H9 (cell line): ENCODE data around the gene TBC1D22A. TPM values are rescaled to one million over a fixed set of nuclear protein-coding genes. Genes with fewer than 3 reads are reported as not detected.

ENCODE experiments used
- DNase-seq: peaks from one replicate; pipeline ENCODE4 v3.0.0-alpha.2; 2017
- H2AFZ ChIP-seq: one replicate; pipeline ENCODE4 v1.6.1; 2013; ENCODE audit warnings: mild to moderate bottlenecking, low read length, control low read depth, moderate library complexity
- H2AK5ac ChIP-seq: 2 replicates; pipeline ENCODE4 v1.6.1; 2013; ENCODE audit warnings: low read length, control low read depth, mixed read lengths; ENCODE audit not compliant: insufficient read length
- H2BK120ac ChIP-seq: one replicate; pipeline ENCODE4 v1.6.1; 2013; ENCODE audit warnings: low read depth, mild to moderate bottlenecking, low read length, control low read depth, inconsistent platforms; ENCODE audit not compliant: poor library complexity, severe bottlenecking
- H2BK12ac ChIP-seq: 2 replicates; pipeline ENCODE4 v1.6.1; 2013; ENCODE audit warnings: low read length, control low read depth, mixed read lengths, low read depth; ENCODE audit not compliant: insufficient read length
- H2BK15ac ChIP-seq: 2 replicates; pipeline ENCODE4 v1.6.1; 2013; ENCODE audit warnings: low read depth, low read length, control low read depth
- H2BK20ac ChIP-seq: one replicate; pipeline ENCODE4 v1.6.1; 2013; ENCODE audit warnings: low read depth, mild to moderate bottlenecking, low read length, control low read depth, inconsistent platforms; ENCODE audit not compliant: poor library complexity, severe bottlenecking
- H2BK5ac ChIP-seq: 2 replicates; pipeline ENCODE4 v1.6.1; 2013; ENCODE audit warnings: low read length, control low read depth, mixed read lengths; ENCODE audit not compliant: insufficient read length
- H3K14ac ChIP-seq: 2 replicates; pipeline ENCODE4 v1.6.1; 2013; ENCODE audit warnings: low read length, control low read depth; ENCODE audit not compliant: insufficient read depth
- H3K18ac ChIP-seq: 2 replicates; pipeline ENCODE4 v1.6.1; 2013; ENCODE audit warnings: low read depth, mild to moderate bottlenecking, mixed read lengths, low read length, control low read depth; ENCODE audit not compliant: insufficient read length
- H3K23ac ChIP-seq: 2 replicates; pipeline ENCODE4 v1.6.1; 2013; ENCODE audit warnings: low read length, control low read depth, mixed read lengths, low read depth; ENCODE audit not compliant: insufficient read length
- H3K23me2 ChIP-seq: 2 replicates; pipeline ENCODE4 v1.6.1; 2013; ENCODE audit warnings: low read depth, mild to moderate bottlenecking, mixed read lengths, low read length, control low read depth; ENCODE audit not compliant: insufficient read length, poor library complexity, severe bottlenecking
- H3K27ac ChIP-seq: 2 replicates; pipeline ENCODE4 v1.5.1; 2013; ENCODE audit warnings: low read length, control low read depth, mixed read lengths, low read depth; ENCODE audit not compliant: insufficient read length
- H3K27me3 ChIP-seq: 2 replicates; pipeline ENCODE4 v1.6.1; 2013; ENCODE audit warnings: low read length, control low read depth, inconsistent platforms; ENCODE audit not compliant: insufficient read depth
- H3K4ac ChIP-seq: 2 replicates; pipeline ENCODE4 v1.6.1; 2013; ENCODE audit warnings: low read depth, mild to moderate bottlenecking, control low read depth, inconsistent platforms, low read length, moderate library complexity
- H3K4me1 ChIP-seq: 2 replicates; pipeline ENCODE4 v1.6.1; 2013; ENCODE audit warnings: low read length, control low read depth, inconsistent platforms; ENCODE audit not compliant: insufficient read depth
- H3K4me2 ChIP-seq: 2 replicates; pipeline ENCODE4 v1.6.1; 2013; ENCODE audit warnings: low read length, control low read depth, mixed read lengths; ENCODE audit not compliant: insufficient read length, insufficient read depth
- H3K56ac ChIP-seq: 2 replicates; pipeline ENCODE4 v1.6.1; 2013; ENCODE audit warnings: low read depth, mild to moderate bottlenecking, mixed read lengths, low read length, control low read depth; ENCODE audit not compliant: insufficient read length
- H3K79me1 ChIP-seq: 2 replicates; pipeline ENCODE4 v1.6.1; 2013; ENCODE audit warnings: low read depth, mild to moderate bottlenecking, moderate library complexity, low read length, control low read depth, inconsistent platforms; ENCODE audit not compliant: insufficient read depth, poor library complexity, severe bottlenecking
- H3K79me2 ChIP-seq: 2 replicates; pipeline ENCODE4 v1.6.1; 2013; ENCODE audit warnings: low read length, control low read depth, inconsistent platforms; ENCODE audit not compliant: insufficient read depth
- H3K9ac ChIP-seq: 2 replicates; pipeline ENCODE4 v1.6.1; 2013; ENCODE audit warnings: low read length, control low read depth, mixed read lengths; ENCODE audit not compliant: insufficient read length; ENCODE audit errors: extremely low read depth
- H3K9me3 ChIP-seq: one replicate; pipeline ENCODE4 v1.6.1; 2013; ENCODE audit warnings: low read depth, low read length, inconsistent platforms; ENCODE audit not compliant: control insufficient read depth
- H3T11ph ChIP-seq: one replicate; pipeline ENCODE4 v1.6.1; 2013; ENCODE audit warnings: mild to moderate bottlenecking, low read length, control low read depth, inconsistent platforms
- H4K20me1 ChIP-seq: one replicate; pipeline ENCODE4 v1.6.1; 2013; ENCODE audit not compliant: control insufficient read depth, insufficient read length, insufficient read depth
- H4K5ac ChIP-seq: 2 replicates; pipeline ENCODE4 v1.6.1; 2013; ENCODE audit warnings: low read depth, mild to moderate bottlenecking, mixed read lengths, low read length, control low read depth; ENCODE audit not compliant: insufficient read length
- H4K8ac ChIP-seq: replicated peaks from 2 replicates; pipeline ENCODE4 v1.6.1; 2013; ENCODE audit warnings: low read length, control low read depth, mixed read lengths, low read depth; ENCODE audit not compliant: insufficient read length
- H4K91ac ChIP-seq: 2 replicates; pipeline ENCODE4 v1.6.1; 2013; ENCODE audit warnings: low read depth, mild to moderate bottlenecking, moderate library complexity, mixed read lengths, low read length, control low read depth; ENCODE audit not compliant: insufficient read length
- H3K27ac Mint-ChIP-seq, 3 experiments: 2 replicates in 2 of 3; 3 replicates in 1 of 3; pipeline ENCODE4 v1.8.0; 2020 to 2021; ENCODE audit warnings: mixed read lengths in 3 of 3, mild to moderate bottlenecking in 1 of 3, moderate library complexity in 1 of 3
- H3K27me3 Mint-ChIP-seq: 2 replicates; pipeline ENCODE4 v1.8.0; 2021; ENCODE audit warnings: low read depth, mild to moderate bottlenecking, moderate library complexity, mixed read lengths
- H3K36me3 Mint-ChIP-seq, 3 experiments: 2 replicates in 2 of 3; 3 replicates in 1 of 3; pipeline ENCODE4 v1.8.0; 2020 to 2021; ENCODE audit warnings: low read depth in 3 of 3, mixed read lengths in 3 of 3; ENCODE audit not compliant: insufficient read depth in 1 of 3
- H3K4me1 Mint-ChIP-seq, 2 experiments: 2 replicates each; pipeline ENCODE4 v1.8.0; 2020; ENCODE audit warnings: mixed read lengths in 2 of 2
- H3K4me3 Mint-ChIP-seq, 2 experiments: 2 replicates in 1 of 2; 3 replicates in 1 of 2; pipeline ENCODE4 v1.8.0; 2020 to 2021; ENCODE audit warnings: mild to moderate bottlenecking in 2 of 2, mixed read lengths in 2 of 2, moderate library complexity in 1 of 2
- H3K9me3 Mint-ChIP-seq, 2 experiments: 2 replicates in 1 of 2; 3 replicates in 1 of 2; pipeline ENCODE4 v1.8.0; 2020; ENCODE audit warnings: mild to moderate bottlenecking in 2 of 2, mixed read lengths in 2 of 2, moderate library complexity in 1 of 2
- WGBS: extraction: QIAGEN DNeasy Blood & Tissue Kit; methylation state at CpG from one replicate; pipeline ENCODE4 v1.1.7; 2013; ENCODE audit warnings: missing lambda C conversion rate, low lambda C conversion rate, mixed read lengths; ENCODE audit not compliant: insufficient read length; ENCODE audit errors: extremely low coverage; 5-methylcytosine and 5-hydroxymethylcytosine counted together
- total RNA-seq: library from RNA; stranded (reverse); gene quantifications from 2 replicates; pipeline ENCODE4 v1.2.1, GENCODE V29; 2021
- TF ChIP-seq, protein P1 (sequence below): fragments of 200-600 bp; sonication (generic); conservative IDR thresholded peaks from 3 replicates; pipeline ENCODE4 v1.8.0; 2021; ENCODE audit warnings: antibody characterized with exemption, mild to moderate bottlenecking

Gene TBC1D22A
- total RNA-seq, 1 experiment from 2014 or later, result 20.8 TPM

DNA sequence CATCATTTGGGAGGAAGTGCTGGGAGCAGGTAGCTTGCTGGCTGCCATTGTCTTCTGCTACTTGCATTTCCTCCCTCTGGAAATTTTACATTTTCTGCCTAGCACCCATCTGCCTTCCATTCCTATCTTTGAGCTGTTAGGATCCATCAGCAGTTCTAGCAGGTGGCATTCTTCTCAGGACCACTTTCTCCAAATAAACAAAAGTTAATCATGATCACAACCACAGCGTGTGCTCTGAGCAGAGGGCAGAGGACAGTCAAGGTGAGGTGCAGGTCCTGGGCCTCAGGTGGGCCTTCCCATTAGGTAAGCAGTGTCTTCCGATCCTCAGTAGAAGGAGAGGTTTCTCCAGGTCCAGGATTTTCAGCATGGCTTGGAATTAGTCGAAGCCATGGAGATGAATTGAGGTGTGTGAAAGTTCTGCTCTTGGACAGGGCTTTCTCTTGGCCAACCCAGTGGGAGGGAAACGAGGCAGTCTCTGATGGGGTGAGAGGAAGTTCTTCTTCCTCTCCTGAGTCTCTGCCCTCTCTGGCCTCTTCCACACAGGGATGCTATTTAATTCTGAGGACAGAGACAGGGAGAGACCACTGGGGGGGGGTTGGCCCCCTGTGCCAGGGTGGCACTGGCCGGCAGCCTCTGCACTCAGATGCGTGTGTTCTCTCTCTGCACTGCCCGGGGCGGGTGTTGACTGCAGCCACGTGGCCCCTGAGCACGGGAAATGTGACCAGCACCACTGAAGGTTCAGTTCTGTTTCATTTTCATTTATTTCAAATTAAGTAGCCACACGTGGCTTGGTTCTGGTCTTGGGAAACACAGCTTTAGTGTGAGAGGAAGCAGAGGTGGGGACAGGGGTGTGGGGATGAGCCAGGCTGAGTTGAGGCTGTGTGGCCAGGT lies 170.8 kb downstream of the TBC1D22A start:
- Histone ChIP-seq H3K18ac (no peak overlapping the region), H2BK12ac (no peak overlapping the region), H2AFZ (no peak overlapping the region), H2BK15ac (no peak overlapping the region), H2BK120ac (no peak overlapping the region), H4K91ac (no peak overlapping the region), H2AK5ac (no peak overlapping the region), H3K14ac (peak overlapping the region; percentile 35; the same call in 1 of the 2 replicates), H3K4me2 (no peak overlapping the region), H3T11ph (no peak overlapping the region), H4K20me1 (no peaks in the 10 kb centered on the region), H3K9me3 (no peaks in the 10 kb centered on the region), H3K79me2 (no peaks in the 10 kb centered on the region), H3K23ac (no peak overlapping the region), H3K27me3 (no peaks in the 10 kb centered on the region), H4K8ac (no peak overlapping the region), H3K79me1 (no peaks in the 10 kb centered on the region), H2BK20ac (no peak overlapping the region), H4K5ac (no peak overlapping the region), H3K4me1 (no peaks in the 10 kb centered on the region; the same call in 1 of the 2 replicates), H3K56ac (no peak overlapping the region), H3K4ac (no peak overlapping the region), H3K23me2 (no peaks in the 10 kb centered on the region), H2BK5ac (no peak overlapping the region), H3K27ac (no peak overlapping the region), H3K9ac (no peak overlapping the region)
- Mint-ChIP-seq H3K27ac (peak overlapping the region; percentile 34 to 62 (median 44); a peak in 2 of 7 replicates), H3K9me3 (no peaks in the 10 kb centered on the region), H3K36me3 (peaks cover 0 to 3% (median 2%) of the 10 kb centered on the region in 3 experiments; a peak in 2 of 7 replicates), H3K4me3 (no peak overlapping the region), H3K27me3 (no peaks in the 10 kb centered on the region), H3K4me1 (peaks cover 7 to 22% of the 10 kb centered on the region in 2 experiments)
- no CpG with 5 or more reads among the region's 11 CpGs for WGBS
- TF ChIP-seq, protein P1, sequence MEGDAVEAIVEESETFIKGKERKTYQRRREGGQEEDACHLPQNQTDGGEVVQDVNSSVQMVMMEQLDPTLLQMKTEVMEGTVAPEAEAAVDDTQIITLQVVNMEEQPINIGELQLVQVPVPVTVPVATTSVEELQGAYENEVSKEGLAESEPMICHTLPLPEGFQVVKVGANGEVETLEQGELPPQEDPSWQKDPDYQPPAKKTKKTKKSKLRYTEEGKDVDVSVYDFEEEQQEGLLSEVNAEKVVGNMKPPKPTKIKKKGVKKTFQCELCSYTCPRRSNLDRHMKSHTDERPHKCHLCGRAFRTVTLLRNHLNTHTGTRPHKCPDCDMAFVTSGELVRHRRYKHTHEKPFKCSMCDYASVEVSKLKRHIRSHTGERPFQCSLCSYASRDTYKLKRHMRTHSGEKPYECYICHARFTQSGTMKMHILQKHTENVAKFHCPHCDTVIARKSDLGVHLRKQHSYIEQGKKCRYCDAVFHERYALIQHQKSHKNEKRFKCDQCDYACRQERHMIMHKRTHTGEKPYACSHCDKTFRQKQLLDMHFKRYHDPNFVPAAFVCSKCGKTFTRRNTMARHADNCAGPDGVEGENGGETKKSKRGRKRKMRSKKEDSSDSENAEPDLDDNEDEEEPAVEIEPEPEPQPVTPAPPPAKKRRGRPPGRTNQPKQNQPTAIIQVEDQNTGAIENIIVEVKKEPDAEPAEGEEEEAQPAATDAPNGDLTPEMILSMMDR, result no peak
- DNase-seq, result no peak
